ENCODE results near the gene HLA-DPB1. TPM values are rescaled to one million over a fixed set of nuclear protein-coding genes. Genes with fewer than 3 reads are reported as not detected.
A peak's percentile ranks its signal among the peaks of the same experiment; 100 is the strongest.

Gene HLA-DPB1
- total RNA-seq, 1 donor = 9.1 TPM

- no peak for TF ChIP-seq CTCF (IDR thresholded peaks at IDR 0.05; ENCODE audit: insufficient read depth, low read depth, low read length)
- H3K4me3 ChIP-seq (ENCODE audit: low read depth, low read length) = no peak overlapping the region
- DNase-seq (ENCODE audit: low read depth) = no peak
Observed at GRCh38 chr6:33078919-33079521, 3.2 kb downstream of the HLA-DPB1 start.

GRCh38 chr6:33079580-33079979, 3.8 kb downstream of the HLA-DPB1 start:
- TF ChIP-seq CTCF (IDR thresholded peaks at IDR 0.05; ENCODE audit: insufficient read depth, low read depth, low read length) = no peak
- no peak for DNase-seq (ENCODE audit: low read depth)
- no peak overlapping the region for H3K4me3 ChIP-seq (ENCODE audit: low read depth, low read length)

GRCh38 chr6:33080127-33081089, 4.6 kb downstream of the HLA-DPB1 start:
- peak overlapping the region; percentile 42 for H3K4me3 ChIP-seq (ENCODE audit: low read depth, low read length)
- peak; percentile 34 for DNase-seq (ENCODE audit: low read depth)
- TF ChIP-seq CTCF (IDR thresholded peaks at IDR 0.05; ENCODE audit: insufficient read depth, low read depth, low read length) = no peak

- peak overlapping the region; percentile 42 for H3K4me3 ChIP-seq (ENCODE audit: low read depth, low read length)
- DNase-seq (ENCODE audit: low read depth) = no peak
Observed at GRCh38 chr6:33081098-33081824, 5.5 kb downstream of the HLA-DPB1 start.

GRCh38 chr6:33082702-33083101, 6.9 kb downstream of the HLA-DPB1 start:
- H3K4me3 ChIP-seq (ENCODE audit: low read depth, low read length) = no peak overlapping the region
- peak; percentile 20 for TF ChIP-seq CTCF (IDR thresholded peaks at IDR 0.05; ENCODE audit: insufficient read depth, low read depth, low read length)
- peak; percentile 9 for DNase-seq (ENCODE audit: low read depth)

More at GRCh38 chr6:33081098-33081824, 5.5 kb downstream of the HLA-DPB1 start:
- no peak for TF ChIP-seq CTCF (IDR thresholded peaks at IDR 0.05; ENCODE audit: insufficient read depth, low read depth, low read length)

- no peak overlapping the region for H3K4me3 ChIP-seq (ENCODE audit: low read depth, low read length)
- no peak for DNase-seq (ENCODE audit: low read depth)
- TF ChIP-seq CTCF (IDR thresholded peaks at IDR 0.05; ENCODE audit: insufficient read depth, low read depth, low read length) = no peak
Observed at GRCh38 chr6:33085627-33086026, 9.8 kb downstream of the HLA-DPB1 start.
